DND-41 (cell line): Measurements from ENCODE around the gene PACS1.

Experiments
- EZH2 ChIP-seq: IDR thresholded peaks from 3 replicates; pipeline ENCODE4 v1.6.1; 2012; ENCODE audit warnings: borderline replicate concordance, low read depth, mild to moderate bottlenecking, moderate library complexity, low read length, inconsistent platforms; ENCODE audit not compliant: severe bottlenecking
- TF ChIP-seq, protein P1 (sequence below): IDR thresholded peaks from 2 replicates; pipeline ENCODE4 v1.5.1; 2012; ENCODE audit warnings: borderline replicate concordance, low read length, moderate library complexity, mild to moderate bottlenecking; ENCODE audit not compliant: poor library complexity, severe bottlenecking; ENCODE audit errors: extremely low read depth

DNA sequence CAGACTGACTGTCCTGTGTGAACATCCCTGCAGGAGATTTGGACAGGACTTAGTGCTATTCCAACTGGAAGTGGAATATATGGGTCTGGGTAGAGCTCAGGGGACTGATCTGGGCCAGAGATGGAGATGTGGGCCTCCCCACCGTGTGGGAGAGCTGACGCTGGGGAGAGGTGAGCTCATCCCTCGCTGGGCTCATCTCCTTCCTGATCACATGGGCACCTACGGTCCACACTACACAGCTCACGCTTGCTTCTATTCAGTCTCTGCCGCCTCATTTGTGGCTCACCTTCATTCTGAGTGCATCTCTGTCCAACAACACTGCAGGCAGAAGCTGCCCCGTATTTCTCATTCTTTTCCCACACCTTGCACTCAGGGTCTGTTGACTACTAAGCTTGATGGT is 181.7 kb downstream of the PACS1 start:
- TF ChIP-seq, protein P1, sequence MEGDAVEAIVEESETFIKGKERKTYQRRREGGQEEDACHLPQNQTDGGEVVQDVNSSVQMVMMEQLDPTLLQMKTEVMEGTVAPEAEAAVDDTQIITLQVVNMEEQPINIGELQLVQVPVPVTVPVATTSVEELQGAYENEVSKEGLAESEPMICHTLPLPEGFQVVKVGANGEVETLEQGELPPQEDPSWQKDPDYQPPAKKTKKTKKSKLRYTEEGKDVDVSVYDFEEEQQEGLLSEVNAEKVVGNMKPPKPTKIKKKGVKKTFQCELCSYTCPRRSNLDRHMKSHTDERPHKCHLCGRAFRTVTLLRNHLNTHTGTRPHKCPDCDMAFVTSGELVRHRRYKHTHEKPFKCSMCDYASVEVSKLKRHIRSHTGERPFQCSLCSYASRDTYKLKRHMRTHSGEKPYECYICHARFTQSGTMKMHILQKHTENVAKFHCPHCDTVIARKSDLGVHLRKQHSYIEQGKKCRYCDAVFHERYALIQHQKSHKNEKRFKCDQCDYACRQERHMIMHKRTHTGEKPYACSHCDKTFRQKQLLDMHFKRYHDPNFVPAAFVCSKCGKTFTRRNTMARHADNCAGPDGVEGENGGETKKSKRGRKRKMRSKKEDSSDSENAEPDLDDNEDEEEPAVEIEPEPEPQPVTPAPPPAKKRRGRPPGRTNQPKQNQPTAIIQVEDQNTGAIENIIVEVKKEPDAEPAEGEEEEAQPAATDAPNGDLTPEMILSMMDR: no peak
- TF ChIP-seq EZH2: no peak
